Left colon (tissue), 2 donors: Measurements from ENCODE around the gene TRAPPC12. TPM values are rescaled to one million over a fixed set of nuclear protein-coding genes. Genes with fewer than 3 reads are reported as not detected.
A peak's percentile ranks its signal among the peaks of the same experiment; 100 is the strongest.

Source experiments
- ATAC-seq: fragments of 200-7000 bp; cut with Tn5 transposase; one replicate; pipeline ENCODE4 v1.9.1; 2020; ENCODE audit warnings: mild to moderate bottlenecking, moderate library complexity
- DNase-seq, 2 donors: peaks; one replicate each; pipeline ENCODE4 v3.0.0-alpha.2; 2020
- intact Hi-C, 2 donors: fragments of 100-400 bp; cut with DNase I in 1 of 2; cut with micrococcal nuclease in 1 of 2; formaldehyde crosslinking; loops; one replicate each; pipeline versions ENCODE4 v1.11.2 to v1.14.0; 2022; cut with DNase I, micrococcal nuclease
- total RNA-seq, 2 donors: library from RNA; stranded (reverse); fragmentation: NEBNext Ultra II Directional; extraction: Animal tissue kit (Norgen Biotek cat#: 25700); gene quantifications; one replicate each; pipeline ENCODE4 v1.2.1, GENCODE V29; 2021
- donor health status: DM: no; HTN: no; CAD: no.
- donor health status: DM: yes; HTN: yes; CAD: no.

Gene TRAPPC12
- total RNA-seq, 2 donors from 2014 or later, result 74.2 to 105 TPM

GRCh38 chr2:3424171-3424795, 44.8 kb downstream of the TRAPPC12 start:
- no peak for ATAC-seq
- no peak for DNase-seq
- intact Hi-C loops, result no loop called here

- no peak for DNase-seq
- intact Hi-C loops, result no loop called here
- no peak for ATAC-seq
Measured at GRCh38 chr2:3426615-3427014, 47.1 kb downstream of the TRAPPC12 start.

- no peak for DNase-seq
- no peak for ATAC-seq
- intact Hi-C loops, result no loop called here
Measured at GRCh38 chr2:3427272-3427671, 47.8 kb downstream of the TRAPPC12 start.

- DNase-seq, result no peak
- intact Hi-C loops, result no loop called here
- no peak for ATAC-seq
Measured at GRCh38 chr2:3428577-3428976, 49.1 kb downstream of the TRAPPC12 start.

- intact Hi-C loops, result no loop called here
- DNase-seq (no peak), ATAC-seq (no peak)
Measured at GRCh38 chr2:3429066-3429610, 49.6 kb downstream of the TRAPPC12 start.

GRCh38 chr2:3430172-3430571, 50.7 kb downstream of the TRAPPC12 start:
- no peak for ATAC-seq
- no peak for DNase-seq
- intact Hi-C loops, result no loop called here

- intact Hi-C loops, result no loop called here
- DNase-seq, result no peak
- no peak for ATAC-seq
Measured at GRCh38 chr2:3430740-3431490, 51.4 kb downstream of the TRAPPC12 start.

- intact Hi-C loops, result no loop called here
- ATAC-seq, result no peak
- DNase-seq, result no peak
Measured at GRCh38 chr2:3432067-3432466, 52.6 kb downstream of the TRAPPC12 start.

GRCh38 chr2:3432693-3433338, 53.3 kb downstream of the TRAPPC12 start:
- DNase-seq (no peak), ATAC-seq (no peak)
- intact Hi-C loops, result no loop called here

GRCh38 chr2:3433339-3433699, 53.8 kb downstream of the TRAPPC12 start:
- no peak for DNase-seq
- no peak for ATAC-seq
- intact Hi-C loops, result no loop called here

- ATAC-seq (no peak), DNase-seq (no peak)
- intact Hi-C loops, result no loop called here
Measured at GRCh38 chr2:3433776-3434400, 54.4 kb downstream of the TRAPPC12 start.

- ATAC-seq, result no peak
- intact Hi-C loops, result no loop called here
- no peak for DNase-seq
Measured at GRCh38 chr2:3434654-3435053, 55.2 kb downstream of the TRAPPC12 start.

GRCh38 chr2:3435445-3435844, 56.0 kb downstream of the TRAPPC12 start:
- intact Hi-C loops, result no loop called here
- DNase-seq (no peak), ATAC-seq (peak; percentile 75)

GRCh38 chr2:3440477-3440876, 61.0 kb downstream of the TRAPPC12 start:
- intact Hi-C loops, result no loop called here
- ATAC-seq (peak; percentile 94), DNase-seq (no peak)

- ATAC-seq, result no peak
- intact Hi-C loops, result no loop called here
Measured at GRCh38 chr2:3441465-3441864, 62.0 kb downstream of the TRAPPC12 start.

GRCh38 chr2:3442185-3442584, 62.7 kb downstream of the TRAPPC12 start:
- ATAC-seq, result no peak
- intact Hi-C loops, result no loop called here

More at GRCh38 chr2:3441465-3441864, 62.0 kb downstream of the TRAPPC12 start:
- no peak for DNase-seq

GRCh38 chr2:3443083-3443482, 63.6 kb downstream of the TRAPPC12 start:
- DNase-seq, result no peak
- intact Hi-C loops, result no loop called here
- ATAC-seq, result no peak

More at GRCh38 chr2:3442185-3442584, 62.7 kb downstream of the TRAPPC12 start:
- no peak for DNase-seq

- intact Hi-C loops, result no loop called here
- no peak for DNase-seq
- no peak for ATAC-seq
Measured at GRCh38 chr2:3443506-3444084, 64.1 kb downstream of the TRAPPC12 start.

- DNase-seq (no peak), ATAC-seq (no peak)
- intact Hi-C loops, result no loop called here
Measured at GRCh38 chr2:3445891-3446290, 66.4 kb downstream of the TRAPPC12 start.
